SIG-M5 treated with dmso at 0.1 percent for 504 hours (cell line): Measurements from ENCODE around the gene JAK1.

Source experiments
- DNase-seq: peaks from one replicate; lab custom pipeline; 2025; ENCODE audit not compliant: unreplicated experiment; lab: John Stamatoyannopoulos, UW

The JAK1 gene

DNA sequence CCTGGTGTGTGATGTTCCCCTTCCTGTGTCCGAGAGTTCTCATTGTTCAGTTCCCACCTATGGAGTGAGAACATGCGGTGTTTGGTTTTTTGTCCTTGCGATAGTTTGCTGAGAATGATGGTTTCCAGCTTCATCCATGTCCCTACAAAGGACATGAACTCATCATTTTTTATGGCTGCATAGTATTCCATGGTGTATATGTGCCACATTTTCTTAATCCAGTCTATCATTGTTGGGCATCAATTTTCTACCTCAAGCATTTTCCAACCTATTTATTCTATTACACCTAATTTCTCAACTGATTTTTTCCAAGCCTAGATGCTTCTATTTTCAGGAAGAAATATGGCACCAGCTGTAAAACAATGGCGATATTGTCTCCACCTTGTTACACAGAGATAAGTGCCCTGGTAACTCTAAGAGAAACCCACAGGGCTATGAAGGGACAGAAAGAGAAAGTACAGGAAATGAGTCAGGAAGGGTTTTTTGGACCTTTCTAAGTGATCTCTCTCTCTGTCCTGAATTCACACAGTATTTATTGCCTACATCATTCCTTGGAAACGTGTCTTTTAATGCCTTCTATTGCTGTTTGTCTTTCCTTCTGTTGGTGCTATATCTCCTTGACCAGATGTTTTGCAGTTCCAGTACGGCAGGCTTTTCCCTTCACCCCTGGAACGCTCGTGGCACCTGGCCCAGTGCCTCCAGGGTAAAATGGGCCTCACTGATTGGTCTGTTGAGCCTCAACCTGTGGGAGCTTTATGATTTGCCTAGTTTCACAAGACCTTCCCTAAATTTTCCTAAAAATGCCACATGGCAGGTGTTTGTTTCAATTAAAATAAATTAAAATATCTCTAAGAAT is 14.6 kb upstream of the JAK1 start:
- no peak for DNase-seq

DNA sequence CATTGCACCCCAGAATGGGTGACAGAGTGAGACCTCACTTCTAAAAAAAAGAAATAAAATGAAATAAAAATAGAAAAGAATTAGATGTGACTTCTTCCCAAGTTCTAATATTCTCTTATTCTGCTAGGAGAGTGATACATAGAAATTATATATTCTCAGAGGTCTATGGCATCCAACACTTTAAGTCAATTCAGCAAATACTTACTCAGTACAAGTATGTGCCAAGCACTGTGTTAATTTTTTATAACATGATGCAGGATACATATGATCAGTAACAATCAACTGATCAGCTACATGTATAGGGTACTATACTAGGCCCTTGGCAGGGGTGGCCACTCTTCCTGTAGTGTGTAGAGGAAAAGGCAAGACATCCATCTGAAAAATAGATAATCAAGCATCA is 13.0 kb upstream of the JAK1 start:
- DNase-seq = no peak

DNA sequence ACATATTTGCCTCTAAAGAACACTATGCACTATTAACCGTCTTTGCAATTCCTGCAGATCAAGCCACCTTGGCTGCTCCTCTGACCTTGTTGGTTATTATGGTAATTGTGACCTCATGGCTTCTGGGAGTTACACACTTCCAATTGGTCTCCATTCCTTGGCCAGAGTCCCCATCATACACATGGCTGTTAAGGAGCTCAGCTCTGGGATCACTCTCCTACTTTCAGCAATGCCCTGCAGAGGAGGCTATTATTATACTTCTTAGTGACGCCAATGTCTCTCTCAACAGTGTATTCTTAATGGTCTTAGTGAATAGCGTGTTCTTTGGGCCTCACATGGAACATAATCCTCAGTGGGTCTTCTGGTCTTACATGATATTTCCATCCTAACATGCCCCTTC is 10.0 kb upstream of the JAK1 start:
- DNase-seq = no peak

DNA sequence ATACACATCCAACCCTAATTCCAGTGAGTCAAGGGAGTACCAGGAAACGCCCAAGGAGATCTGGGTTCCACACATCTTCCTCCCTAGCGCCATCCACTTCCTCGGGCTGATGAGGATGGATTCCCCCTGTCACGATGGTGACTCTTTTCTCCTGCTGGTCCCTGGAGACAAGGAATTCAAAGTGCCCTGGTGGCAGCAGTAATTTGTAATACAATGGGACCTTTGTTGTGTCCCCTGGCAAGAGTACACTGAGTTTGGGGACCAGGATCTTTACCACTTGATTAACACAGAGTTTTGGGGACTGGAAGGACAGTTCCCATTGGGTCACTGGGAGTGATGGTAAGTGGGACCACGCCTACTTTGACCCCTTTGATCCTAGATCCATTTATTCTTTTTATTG is 9.4 kb upstream of the JAK1 start:
- no peak for DNase-seq

DNA sequence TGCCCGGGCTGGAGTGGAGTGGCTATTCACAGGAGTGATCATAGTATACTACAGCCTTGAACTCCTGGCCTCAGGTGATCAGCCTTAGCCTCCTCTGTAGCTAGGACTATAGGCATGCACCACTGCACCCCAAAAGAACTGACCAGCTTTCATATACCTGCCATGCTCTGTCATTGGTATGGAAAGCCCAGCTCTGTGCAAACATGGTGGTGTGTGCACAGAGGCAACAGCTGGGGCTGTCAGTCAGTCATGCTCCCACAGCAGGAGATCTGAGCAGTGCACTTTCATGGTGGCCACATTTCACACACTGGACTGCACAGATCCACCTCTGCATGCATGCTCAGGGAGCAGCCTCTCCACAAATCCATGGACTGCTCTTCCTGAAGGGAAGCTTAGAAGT is 8.8 kb upstream of the JAK1 start:
- DNase-seq = no peak

DNA sequence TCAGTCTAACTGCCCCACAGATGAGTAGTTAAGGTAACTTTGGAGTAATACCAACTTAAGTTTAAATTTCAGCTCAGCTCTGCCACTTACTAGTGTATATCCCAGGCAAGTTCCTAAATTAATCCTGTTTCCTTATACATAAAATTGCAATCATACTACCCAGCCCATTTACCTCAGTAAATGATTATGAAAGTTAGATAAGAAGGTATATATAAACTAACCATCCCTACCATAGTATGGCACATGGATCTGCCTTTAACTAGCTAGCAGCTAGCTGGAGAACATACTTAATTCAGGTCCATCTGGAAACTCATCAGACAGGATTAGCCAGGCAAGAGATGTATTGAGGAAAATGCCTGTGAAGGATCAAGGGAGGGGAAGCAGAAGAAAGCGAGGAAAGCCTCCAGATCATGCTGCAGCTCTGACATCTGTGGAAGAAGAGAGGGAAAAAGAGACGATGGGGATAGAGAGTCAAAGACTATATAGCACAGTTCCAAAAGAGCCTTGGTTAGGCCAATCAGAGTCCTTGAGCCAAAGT is 8.0 kb upstream of the JAK1 start:
- DNase-seq = no peak

DNA sequence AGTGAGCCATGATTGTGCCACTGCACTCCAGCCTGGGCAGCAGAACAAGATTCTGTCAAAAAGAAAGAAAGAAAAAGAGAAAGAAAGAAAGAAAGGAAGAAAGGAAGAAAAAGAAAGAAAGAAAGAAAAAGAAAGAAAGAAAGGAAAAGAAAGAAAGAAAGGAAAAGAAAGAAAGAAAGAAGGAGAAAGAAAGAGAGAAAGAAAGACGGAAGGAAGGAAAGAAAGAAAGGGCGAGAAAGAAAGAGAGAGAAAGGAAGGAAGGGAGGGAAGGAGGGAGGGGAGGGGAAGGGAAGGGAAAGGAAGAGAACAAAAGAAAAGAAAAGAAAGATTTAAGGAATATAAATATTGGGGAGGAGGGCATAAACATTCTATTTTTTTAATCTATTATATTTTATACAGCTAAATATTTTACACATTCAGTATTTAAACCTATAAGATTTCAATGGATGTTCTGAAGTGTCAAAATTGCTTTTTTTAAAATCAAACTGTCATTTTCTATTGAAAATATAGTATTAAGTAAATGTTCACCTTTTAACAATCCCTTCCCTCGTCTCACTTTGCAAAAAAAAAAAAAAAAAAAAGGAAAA is 6.8 kb upstream of the JAK1 start:
- DNase-seq = no peak

DNA sequence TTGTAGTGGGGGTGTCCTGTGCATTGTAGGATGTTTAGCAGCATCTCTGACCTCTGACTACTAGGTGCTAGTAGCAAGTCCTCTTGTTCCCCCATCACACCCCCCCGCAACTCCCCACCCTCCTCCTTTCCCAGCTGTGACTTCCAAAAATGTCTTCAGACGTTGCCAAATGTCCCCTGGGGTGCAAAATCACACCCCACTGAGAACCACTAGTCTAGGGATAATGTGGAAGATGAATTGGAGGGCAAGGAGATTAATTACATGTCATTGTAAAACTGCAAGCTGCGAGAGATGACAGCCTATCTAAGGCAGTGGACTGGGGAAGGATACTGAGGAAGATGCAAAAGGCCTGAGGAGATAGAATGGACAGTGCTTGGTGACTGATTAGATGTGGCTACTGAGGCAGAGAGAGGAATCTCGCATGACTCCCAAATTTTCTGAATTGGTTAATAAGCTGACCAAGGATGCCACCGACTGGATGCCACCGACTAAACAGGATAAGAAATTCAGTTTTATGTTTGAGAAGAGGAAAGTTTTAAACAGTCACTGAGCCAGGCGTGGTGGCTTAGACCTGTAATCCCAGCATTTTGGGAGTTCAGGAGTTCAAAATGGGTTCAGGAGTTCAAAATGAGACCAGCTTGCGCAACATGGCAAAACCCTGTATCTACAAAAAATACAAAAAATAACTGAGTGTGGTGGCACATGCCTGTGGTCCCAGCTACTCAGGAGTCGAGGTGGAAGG is 3.1 kb upstream of the JAK1 start:
- no peak for DNase-seq

DNA sequence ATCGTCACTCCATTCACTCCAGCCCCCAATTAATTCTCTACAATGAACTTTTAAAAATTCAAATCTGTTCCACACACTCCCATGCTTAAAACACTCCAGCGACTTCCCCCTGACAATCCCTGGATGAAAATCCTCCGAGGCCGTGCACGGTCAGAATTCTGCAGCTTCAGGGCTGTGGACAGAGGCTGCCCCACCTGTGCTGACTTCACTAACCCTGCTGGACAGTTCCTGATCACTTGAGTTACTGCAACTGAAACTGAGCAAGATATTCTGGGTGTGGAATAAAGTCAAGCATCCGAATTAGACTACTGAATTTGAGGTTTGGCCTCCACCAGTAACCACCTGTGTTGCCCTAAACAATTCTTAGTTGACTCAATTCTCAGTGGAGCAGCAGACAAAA is 1.0 kb upstream of the JAK1 start:
- DNase-seq = no peak

DNA sequence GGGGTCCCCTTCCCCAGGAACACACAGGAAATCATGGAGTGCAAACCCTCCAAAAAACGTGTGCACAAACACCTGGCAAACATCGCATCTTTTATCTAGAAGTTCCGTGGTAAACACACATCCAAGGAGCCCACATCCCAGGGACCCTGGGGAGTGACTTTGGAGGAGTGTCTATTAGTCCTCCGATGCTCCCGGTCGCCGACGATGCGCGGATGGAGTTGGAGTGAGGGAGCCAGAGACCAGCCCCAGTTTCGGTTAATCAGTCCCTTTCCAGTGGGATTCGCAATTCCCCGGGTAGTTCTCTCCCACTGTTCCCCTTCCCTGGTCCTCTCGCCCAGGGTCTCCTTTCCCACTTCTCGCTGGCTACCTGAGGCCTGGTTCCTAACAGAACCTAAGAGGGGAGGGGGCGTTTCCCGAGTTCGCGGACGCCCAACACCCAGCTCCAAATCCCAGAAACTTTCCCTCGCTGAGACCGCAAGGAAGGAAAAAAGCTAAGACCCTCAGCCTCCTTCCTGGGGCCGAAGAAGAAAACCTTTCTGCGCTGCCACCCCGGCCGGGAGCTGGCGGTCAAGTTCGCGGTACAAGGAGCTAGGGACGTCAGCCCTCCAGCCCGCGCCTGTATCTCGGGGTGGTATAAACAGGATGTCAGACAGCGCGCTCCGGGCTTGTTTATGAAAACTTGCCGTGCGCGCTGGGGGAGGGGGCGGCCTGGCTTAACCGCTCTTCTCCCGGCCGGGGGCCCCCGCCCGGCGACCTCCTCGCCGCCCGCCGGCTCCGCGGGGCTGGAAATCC is 787 bp downstream of the JAK1 start:
- DNase-seq = no peak

DNA sequence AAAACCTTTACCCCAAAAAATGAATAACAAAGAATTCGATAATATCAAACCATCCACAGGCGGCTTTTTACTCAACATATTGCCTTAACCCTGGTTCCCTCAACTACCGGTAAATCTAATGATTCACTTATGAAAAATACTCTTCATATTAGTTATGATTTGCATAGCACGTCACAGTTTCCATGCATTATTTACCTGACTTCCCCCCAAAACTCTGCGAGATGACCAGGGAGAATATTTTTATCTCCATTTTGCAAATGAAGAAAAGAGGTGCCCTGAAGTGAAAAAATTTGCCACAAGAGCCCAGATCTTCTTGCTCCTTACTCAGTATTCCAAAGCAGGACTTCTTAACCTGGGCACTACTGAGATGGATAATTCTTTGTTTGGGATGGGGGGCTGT is 2.9 kb downstream of the JAK1 start:
- no peak for DNase-seq

DNA sequence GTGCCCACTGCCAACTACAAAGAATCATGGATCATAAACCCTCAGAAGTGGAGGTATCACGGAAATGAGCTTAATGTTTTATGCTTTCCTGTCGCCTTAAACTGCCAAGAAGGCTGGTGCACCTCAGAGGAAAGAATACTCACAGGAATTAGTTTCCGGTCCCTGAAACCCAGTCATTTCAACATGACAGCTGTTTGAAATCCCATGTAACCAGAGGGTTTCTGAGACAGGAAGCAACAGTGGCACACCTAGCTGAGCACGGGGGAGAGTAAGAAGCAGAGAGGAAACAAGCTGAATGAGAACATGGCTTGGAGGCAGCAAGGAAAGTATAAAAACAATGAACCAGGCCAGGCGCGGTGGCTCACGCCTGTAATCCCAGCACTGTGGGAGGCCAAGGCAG is 3.9 kb downstream of the JAK1 start:
- no peak for DNase-seq

DNA sequence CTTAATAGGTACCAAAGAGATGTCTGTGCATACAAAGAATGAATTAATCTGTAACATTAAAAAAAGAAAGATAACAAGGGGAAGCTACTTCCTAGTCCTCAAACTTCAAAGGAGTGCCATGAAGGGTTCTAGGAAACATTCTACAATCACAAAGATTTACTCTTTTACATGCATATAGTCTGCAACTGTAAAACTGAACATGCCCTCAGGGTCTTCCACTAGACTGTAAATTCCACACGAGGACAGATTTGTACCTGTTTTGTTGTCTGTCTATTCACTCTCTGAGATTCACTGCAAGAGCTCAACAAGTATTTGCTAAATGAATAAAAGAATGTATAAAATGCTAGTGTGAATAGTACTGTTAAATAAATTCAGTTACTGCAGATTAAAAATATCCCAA is 4.4 kb downstream of the JAK1 start:
- DNase-seq = no peak

DNA sequence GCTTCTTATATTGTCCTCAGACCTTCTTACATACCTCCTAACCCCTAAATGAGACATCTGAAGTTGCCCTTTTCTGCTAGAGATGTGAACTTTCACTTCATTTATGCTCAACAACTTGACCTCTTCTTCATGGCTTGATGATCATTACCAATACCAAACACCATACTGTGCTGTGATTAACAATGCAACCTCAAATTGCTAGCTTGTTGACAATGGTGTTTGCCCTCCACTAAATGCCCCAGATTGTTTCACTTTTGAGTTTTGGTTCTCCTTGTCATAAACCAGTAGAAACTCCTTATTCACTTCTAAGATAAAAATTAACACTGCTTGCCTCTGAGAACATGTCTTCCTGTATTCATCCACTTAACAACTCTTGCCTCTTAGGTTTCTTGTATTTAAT is 5.6 kb downstream of the JAK1 start:
- no peak for DNase-seq

DNA sequence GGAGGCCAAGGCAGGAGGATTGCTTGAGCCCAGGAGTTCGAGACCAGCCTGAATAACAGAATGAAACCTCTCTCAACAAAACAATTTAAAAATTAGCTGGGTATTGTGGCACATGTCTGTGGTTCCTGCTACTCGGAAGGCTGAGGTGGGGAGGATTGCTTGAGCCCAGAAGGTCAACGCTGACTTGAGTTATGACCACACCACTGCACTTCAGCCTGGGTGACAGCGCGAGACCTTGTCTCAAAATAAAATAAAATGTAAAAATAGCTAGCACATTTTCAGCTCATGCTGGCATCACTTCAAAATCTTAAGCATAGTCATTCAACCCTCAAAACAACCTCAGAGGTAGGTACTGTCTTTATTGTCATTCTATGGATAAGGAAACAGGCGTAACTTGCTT is 6.4 kb downstream of the JAK1 start:
- no peak for DNase-seq

DNA sequence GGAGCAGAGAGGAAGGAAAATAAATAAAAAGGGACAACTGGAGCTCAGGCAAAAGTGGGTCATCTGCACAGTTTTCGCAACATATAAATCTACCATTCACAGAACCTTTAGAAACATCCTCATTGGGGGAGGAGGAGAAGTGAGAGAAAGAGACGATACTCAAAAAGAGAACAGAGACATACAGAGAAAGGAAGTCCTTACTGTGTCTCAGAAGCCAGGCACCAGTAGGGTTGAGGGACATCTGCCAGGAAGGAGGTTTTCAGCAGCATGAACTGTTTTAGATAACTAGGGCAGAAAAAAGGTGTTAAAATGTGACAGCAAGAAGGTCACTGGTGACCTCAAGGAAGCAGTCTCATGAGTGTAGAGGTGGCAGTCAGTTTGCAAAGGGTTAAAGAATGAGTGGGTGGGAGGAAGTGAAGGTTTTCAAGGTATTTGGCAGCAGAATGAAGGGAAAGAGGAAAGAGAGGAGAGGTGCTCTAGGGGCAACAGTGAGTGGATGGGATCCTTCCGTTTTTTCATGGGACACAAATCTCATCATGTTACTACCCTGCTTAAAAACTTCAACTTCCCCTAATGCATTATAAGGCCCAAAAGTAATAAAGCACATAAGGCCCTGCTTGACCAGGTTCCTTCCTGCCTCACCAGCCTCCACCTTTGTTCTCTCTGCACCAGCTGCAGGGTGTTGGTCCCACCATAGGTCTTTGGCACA is 9.5 kb downstream of the JAK1 start:
- peak; percentile 85 for DNase-seq

DNA sequence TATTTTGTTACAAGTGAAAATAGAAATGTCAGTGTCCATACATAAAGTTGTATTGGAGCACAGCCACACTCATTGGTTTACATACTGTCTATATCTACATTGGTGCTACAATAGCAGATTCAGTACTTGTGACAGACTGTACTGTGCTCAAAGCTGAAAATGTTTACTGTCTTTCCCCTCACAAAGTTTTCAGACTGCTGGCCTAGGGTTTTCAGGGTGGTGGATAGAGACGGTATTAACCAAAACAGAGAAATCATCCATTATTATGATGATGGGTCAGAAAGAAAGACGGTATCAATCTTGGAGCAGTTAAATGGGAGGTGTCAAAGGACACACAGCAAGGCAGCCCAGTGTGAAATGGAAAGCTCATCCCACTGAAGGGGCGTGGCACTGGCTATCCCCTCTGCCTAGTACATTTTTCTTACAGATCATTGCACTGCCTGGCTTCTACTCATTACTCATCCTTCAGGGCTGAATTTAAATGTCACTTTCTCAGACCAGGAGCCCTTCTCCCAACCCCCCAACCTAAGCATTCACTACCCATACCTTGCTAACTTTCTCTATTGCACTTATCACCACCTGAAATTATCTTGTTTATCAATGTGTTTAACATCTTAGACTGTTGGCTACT is 10.2 kb downstream of the JAK1 start:
- DNase-seq = no peak

DNA sequence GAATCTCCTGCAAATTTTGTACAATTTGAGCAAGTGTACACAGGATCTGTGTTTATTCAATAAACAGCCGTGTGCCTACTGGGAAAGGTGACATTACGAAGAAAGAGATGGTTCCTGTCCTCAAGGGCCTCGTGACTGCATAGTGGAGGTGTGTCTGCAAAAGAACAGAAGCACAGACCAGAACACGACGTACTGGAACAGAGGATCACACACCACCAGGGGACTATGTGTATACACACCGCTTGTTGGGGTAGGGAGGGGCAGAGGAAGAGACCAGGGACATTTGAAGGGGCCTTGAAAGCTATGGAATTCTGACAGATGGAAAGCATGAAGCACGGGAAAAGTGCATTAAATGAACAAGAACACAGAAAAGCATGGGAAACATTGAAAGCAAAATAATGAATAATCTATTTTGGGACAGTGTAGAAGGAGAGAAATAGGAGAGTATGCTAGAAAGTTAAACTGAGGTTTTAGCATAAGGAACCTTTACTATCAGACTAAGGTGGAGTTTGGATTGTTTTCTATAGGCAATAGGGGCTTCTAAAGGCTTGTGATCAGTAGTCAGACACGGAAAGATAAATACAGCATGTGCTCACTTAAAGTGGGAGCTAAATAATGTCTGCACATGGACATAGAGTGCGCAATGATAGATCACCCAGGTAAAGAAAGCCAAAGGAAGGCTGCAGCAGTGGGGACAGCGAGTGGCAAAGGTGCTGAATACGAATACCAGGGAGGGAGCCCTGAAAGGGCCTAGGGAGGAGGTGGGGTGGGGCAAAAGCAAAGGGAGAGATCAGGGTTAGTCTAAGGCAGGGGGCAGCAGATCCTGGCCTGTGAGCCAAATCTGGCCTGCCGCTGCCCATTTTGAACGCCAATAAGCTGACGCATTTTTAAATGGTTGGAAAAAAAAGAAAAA is 11.0 kb downstream of the JAK1 start:
- no peak for DNase-seq

DNA sequence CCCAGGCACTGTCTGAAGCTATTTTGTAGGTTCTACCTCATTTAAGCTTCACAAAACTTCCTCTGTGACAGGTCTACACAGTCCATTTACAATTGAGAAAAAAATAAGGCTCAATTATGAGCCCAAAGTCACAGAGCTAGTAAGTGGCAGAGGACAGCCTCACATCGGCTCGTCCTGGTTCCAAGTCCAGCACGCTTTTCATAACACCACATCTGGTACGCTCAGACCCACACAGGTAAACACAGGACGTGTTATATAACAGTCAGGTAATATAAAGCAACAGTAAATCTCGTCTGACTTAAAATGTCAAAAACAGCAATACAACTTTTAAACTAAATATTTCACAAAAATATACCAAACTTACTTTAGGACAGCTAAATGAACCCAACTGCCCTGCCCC is 13.1 kb downstream of the JAK1 start:
- no peak for DNase-seq
